ENCODE measurements around the gene ADAT3. TPM values are rescaled to one million over a fixed set of nuclear protein-coding genes. Genes with fewer than 3 reads are reported as not detected.
A peak's percentile ranks its signal among the peaks of the same experiment; 100 is the strongest.

Gene ADAT3
- total and polyA plus RNA-seq, 7 donors = 0.33 to 17.4 (median 6.2) TPM

GRCh38 chr19:1860821-1861598 is 44.2 kb upstream of the ADAT3 start:
- H3K36me3 ChIP-seq = no peaks in the 10 kb centered on the region
- intact Hi-C loops (cut with DNase I) = loop anchor here (5.0 kb wide), 1 partner anchor 236 kb away; the partner anchor contains the start of genes IZUMO4 and MOB3A
- peak overlapping the region; percentile 57 to 84 (median 83) for H3K27ac ChIP-seq
- no peak for DNase-seq
- H3K9me3 ChIP-seq = no peaks in the 10 kb centered on the region
- peaks cover 0 to 47% (median 18%) of the 10 kb centered on the region in 3 donors for H3K27me3 ChIP-seq
- peaks cover 0 to 76% (median 65%) of the 10 kb centered on the region in 4 donors for H3K4me1 ChIP-seq
- no peak for TF ChIP-seq EP300 (IDR thresholded peaks at IDR 0.05)
- TF ChIP-seq POLR2A (IDR thresholded peaks at IDR 0.05) = no peak
- TF ChIP-seq POLR2AphosphoS5 (IDR thresholded peaks at IDR 0.05) = no peak
- TF ChIP-seq CTCF (IDR thresholded peaks at IDR 0.05) = no peak
- H3K4me3 ChIP-seq = peak overlapping the region in 1 of 4 donors; percentile 74
- WGBS, 2 donors = 24 to 66% methylated on average over 28 of the region's 28 CpGs

- intact Hi-C loops (cut with DNase I) = loop anchor here (5.0 kb wide), 1 partner anchor 236 kb away; the partner anchor contains the start of genes IZUMO4 and MOB3A
- no peak for DNase-seq
- H3K27ac ChIP-seq = peak overlapping the region; percentile 57 to 84 (median 83)
Measured at GRCh38 chr19:1861599-1862031, 43.6 kb upstream of the ADAT3 start.

GRCh38 chr19:1862068-1862423 is 43.2 kb upstream of the ADAT3 start:
- WGBS, 2 donors = 1 to 4% methylated on average over 21 of the region's 21 CpGs
- peak overlapping the region; percentile 31 to 80 (median 74) for H3K4me3 ChIP-seq
- intact Hi-C loops (cut with DNase I) = loop anchor here (5.0 kb wide), 1 partner anchor 235 kb away; the partner anchor contains the start of genes IZUMO4 and MOB3A
- peaks cover 0 to 38% (median 9%) of the 10 kb centered on the region in 3 donors for H3K27me3 ChIP-seq
- peaks cover 0 to 65% (median 55%) of the 10 kb centered on the region in 4 donors for H3K4me1 ChIP-seq
- no peaks in the 10 kb centered on the region for H3K36me3 ChIP-seq
- H3K27ac ChIP-seq = peak overlapping the region; percentile 57 to 84 (median 83)
- TF ChIP-seq CTCF (IDR thresholded peaks at IDR 0.05) = no peak
- no peak for TF ChIP-seq EP300 (IDR thresholded peaks at IDR 0.05)
- no peak for TF ChIP-seq POLR2A (IDR thresholded peaks at IDR 0.05)
- H3K9me3 ChIP-seq = no peaks in the 10 kb centered on the region
- DNase-seq = no peak

More at GRCh38 chr19:1861599-1862031, 43.6 kb upstream of the ADAT3 start:
- H3K4me1 ChIP-seq = peaks cover 0 to 70% (median 59%) of the 10 kb centered on the region in 4 donors
- H3K9me3 ChIP-seq = no peaks in the 10 kb centered on the region
- TF ChIP-seq POLR2AphosphoS5 (IDR thresholded peaks at IDR 0.05) (no peak), CTCF (IDR thresholded peaks at IDR 0.05) (no peak), POLR2A (IDR thresholded peaks at IDR 0.05) (no peak), EP300 (IDR thresholded peaks at IDR 0.05) (no peak)
- H3K27me3 ChIP-seq = peaks cover 0 to 41% (median 12%) of the 10 kb centered on the region in 3 donors
- no peaks in the 10 kb centered on the region for H3K36me3 ChIP-seq
- 13 to 44% methylated on average over 23 of the region's 23 CpGs for WGBS, 2 donors
- peak overlapping the region in 3 of 4 donors; percentile 74 to 80 (median 75) for H3K4me3 ChIP-seq

- intact Hi-C loops (cut with DNase I) = loop anchor here (5.0 kb wide), 1 partner anchor 235 kb away; the partner anchor contains the start of genes IZUMO4 and MOB3A
- H3K9me3 ChIP-seq = no peaks in the 10 kb centered on the region
- peaks cover 0 to 59% (median 49%) of the 10 kb centered on the region in 4 donors for H3K4me1 ChIP-seq
- H3K27ac ChIP-seq = peak overlapping the region; percentile 65 to 84 (median 83)
- 1% methylated on average over 109 of the region's 109 CpGs for WGBS, 2 donors
- no peak for TF ChIP-seq CTCF (IDR thresholded peaks at IDR 0.05)
- no peak for TF ChIP-seq POLR2A (IDR thresholded peaks at IDR 0.05)
- TF ChIP-seq EP300 (IDR thresholded peaks at IDR 0.05) = no peak
- peaks cover 0 to 32% (median 5%) of the 10 kb centered on the region in 3 donors for H3K27me3 ChIP-seq
- no peak for DNase-seq
- H3K4me3 ChIP-seq = peak overlapping the region; percentile 39 to 80 (median 74)
- no peaks in the 10 kb centered on the region for H3K36me3 ChIP-seq
Measured at GRCh38 chr19:1862424-1863327, 42.5 kb upstream of the ADAT3 start.

Data from sigmoid colon (tissue), 7 donors.